Measurements from ENCODE around the gene CALCOCO1. TPM values are rescaled to one million over a fixed set of nuclear protein-coding genes. Genes with fewer than 3 reads are reported as not detected.

Gene CALCOCO1
- total RNA-seq, 4 donors from 2014 or later: 149 to 263 (median 237) TPM

- TF ChIP-seq, protein P1, sequence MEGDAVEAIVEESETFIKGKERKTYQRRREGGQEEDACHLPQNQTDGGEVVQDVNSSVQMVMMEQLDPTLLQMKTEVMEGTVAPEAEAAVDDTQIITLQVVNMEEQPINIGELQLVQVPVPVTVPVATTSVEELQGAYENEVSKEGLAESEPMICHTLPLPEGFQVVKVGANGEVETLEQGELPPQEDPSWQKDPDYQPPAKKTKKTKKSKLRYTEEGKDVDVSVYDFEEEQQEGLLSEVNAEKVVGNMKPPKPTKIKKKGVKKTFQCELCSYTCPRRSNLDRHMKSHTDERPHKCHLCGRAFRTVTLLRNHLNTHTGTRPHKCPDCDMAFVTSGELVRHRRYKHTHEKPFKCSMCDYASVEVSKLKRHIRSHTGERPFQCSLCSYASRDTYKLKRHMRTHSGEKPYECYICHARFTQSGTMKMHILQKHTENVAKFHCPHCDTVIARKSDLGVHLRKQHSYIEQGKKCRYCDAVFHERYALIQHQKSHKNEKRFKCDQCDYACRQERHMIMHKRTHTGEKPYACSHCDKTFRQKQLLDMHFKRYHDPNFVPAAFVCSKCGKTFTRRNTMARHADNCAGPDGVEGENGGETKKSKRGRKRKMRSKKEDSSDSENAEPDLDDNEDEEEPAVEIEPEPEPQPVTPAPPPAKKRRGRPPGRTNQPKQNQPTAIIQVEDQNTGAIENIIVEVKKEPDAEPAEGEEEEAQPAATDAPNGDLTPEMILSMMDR (IDR thresholded peaks at IDR 0.05; ENCODE audit: low read depth): no peak
These were observed 43.8 kb downstream of the CALCOCO1 start for GRCh38 chr12:53683494-53683893.

GRCh38 chr12:53677800-53678148, 49.5 kb downstream of the CALCOCO1 start:
- TF ChIP-seq, protein P1 (IDR thresholded peaks at IDR 0.05; ENCODE audit: low read depth): no peak

GRCh38 chr12:53677016-53677799, 50.0 kb downstream of the CALCOCO1 start:
- TF ChIP-seq, protein P1 (IDR thresholded peaks at IDR 0.05; ENCODE audit: low read depth): no peak

- TF ChIP-seq, protein P1 (IDR thresholded peaks at IDR 0.05; ENCODE audit: low read depth): no peak
These were observed 50.6 kb downstream of the CALCOCO1 start for GRCh38 chr12:53676656-53677015.

GRCh38 chr12:53675701-53676607, 51.3 kb downstream of the CALCOCO1 start, which contains the start of gene ATP5MC2:
Gene ATP5MC2, minus strand, starts transcription at chr12:53676083. Its CDS starts 3,469 bp downstream, at chr12:53672614.
- TF ChIP-seq, protein P1 (IDR thresholded peaks at IDR 0.05; ENCODE audit: low read depth): no peak

- TF ChIP-seq, protein P1 (IDR thresholded peaks at IDR 0.05; ENCODE audit: low read depth): no peak
These were observed 52.1 kb downstream of the CALCOCO1 start for GRCh38 chr12:53674977-53675700.
